NCI-H1694 treated with DMSO at 0.1 percent for 48 hours (cell line): ENCODE data around the gene FAM193A.
"Not testable (repeated sequence)": the region's sequence is repeated elsewhere in the genome, so short reads cannot be mapped to it uniquely, and the experiment has no call there.

Experiments used
- DNase-seq: peaks from one replicate; lab custom pipeline; 2025; lab: John Stamatoyannopoulos, UW

Gene FAM193A

DNA sequence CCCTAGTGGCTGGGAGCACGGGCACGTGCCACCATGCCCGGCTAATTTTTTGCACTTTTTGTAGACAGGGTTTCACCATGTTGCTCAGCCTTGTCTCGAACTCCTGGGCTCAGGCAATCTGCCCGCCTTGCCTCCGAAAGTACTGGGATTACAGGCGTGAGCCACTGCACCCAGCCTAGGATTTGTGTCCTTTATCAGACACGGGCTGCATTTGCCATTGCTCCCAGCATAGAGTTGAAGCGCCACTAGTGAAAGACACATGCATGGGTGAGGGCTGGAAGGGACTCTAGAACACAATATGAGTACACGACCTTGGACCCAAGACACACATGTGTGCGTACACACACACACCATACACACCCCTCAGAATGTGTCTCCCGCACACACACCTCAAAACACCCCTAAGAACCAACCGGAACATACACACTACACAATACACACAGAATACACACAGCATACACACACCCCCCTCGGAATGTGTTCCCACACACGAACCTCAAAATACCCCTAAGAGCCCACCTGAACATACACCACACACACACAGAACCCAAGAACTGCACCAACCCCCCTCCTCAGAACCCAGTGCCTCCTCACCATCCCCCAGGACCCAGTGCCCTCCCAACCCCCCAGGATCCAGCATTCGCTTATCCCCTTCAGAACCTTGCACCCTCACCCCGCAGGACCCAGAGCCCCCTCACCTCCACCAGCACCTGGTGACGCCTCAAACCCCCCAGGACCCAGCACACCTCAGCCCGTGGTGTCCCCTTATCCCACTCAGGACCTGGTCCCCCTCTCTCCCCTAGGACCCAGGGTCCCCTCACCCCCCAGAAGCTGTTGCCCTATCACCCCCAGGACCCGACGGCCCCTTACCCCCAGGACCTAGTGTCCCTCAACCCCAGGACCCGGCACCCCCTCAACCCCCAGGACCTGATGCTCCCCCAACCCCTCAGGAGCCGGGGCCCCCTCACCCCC lies 218.7 kb downstream of the FAM193A start:
- no peak for DNase-seq

- DNase-seq: no peak
Observed at GRCh38 chr4:2755821-2756690, 219.6 kb downstream of the FAM193A start, which contains the start of gene TNIP2. Gene TNIP2 (minus strand): TSS chr4:2756336. CDS start chr4:2756289, 47 bp downstream.

DNA sequence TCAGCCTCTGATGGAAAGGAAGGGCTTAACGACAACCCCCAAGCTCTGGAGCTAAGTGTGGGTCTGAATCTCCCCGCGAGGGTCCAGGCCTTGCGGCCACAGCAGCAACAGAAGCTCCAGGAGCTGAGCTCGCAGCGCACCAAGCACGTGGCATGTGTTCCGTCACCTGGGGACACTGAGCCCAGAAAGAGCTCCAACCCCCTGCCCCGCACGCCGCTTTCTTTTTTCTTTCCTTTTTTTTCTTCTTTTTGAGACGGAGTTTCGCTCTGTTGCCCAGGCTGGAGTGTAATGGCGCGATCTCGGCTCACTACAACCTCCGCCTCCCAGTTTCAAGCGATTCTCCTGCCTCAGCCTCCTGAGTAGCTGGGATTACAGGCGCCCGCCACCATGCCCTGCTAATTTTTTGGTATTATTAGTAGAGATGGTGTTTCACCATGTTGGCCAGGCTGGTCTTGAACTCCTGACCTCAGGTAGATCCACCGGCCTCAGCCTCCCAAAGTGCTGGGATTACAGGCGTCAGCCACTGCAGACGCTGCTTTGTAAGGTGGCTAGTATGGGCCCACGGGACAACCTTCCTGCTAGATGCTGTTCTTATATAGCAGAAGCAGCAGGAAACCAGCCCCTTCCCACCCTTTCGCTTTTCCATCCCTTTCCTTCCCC lies 220.4 kb downstream of the FAM193A start:
- no peak for DNase-seq

GRCh38 chr4:2757426-2757825 lies 221.0 kb downstream of the FAM193A start:
- no peak for DNase-seq

- no peak for DNase-seq
Observed at GRCh38 chr4:2761035-2761923, 224.8 kb downstream of the FAM193A start.

DNA sequence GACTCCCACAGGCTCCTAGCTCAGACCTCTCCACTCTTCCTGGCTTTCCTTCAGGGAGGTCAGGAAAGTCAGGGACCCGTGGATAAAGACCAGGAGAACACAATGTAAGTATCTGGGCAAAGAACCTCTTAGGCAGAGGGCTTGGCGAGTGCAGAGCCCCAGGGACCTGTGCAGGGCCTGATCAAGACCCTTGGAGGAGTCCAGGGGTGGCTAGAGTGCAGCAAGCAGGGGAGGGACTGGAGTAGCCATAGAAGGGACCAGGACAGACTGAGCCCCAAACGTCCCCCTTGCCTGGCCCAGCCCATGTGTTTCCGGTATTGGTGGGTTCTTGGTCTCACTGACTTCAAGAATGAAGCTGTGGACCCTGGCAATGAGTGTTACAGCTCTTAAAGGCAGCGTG lies 225.6 kb downstream of the FAM193A start:
- no peak for DNase-seq

GRCh38 chr4:2762486-2763370 lies 226.3 kb downstream of the FAM193A start:
- DNase-seq: not testable (repeated sequence)

- DNase-seq: no peak
Observed at GRCh38 chr4:2763511-2763967, 227.1 kb downstream of the FAM193A start.

DNA sequence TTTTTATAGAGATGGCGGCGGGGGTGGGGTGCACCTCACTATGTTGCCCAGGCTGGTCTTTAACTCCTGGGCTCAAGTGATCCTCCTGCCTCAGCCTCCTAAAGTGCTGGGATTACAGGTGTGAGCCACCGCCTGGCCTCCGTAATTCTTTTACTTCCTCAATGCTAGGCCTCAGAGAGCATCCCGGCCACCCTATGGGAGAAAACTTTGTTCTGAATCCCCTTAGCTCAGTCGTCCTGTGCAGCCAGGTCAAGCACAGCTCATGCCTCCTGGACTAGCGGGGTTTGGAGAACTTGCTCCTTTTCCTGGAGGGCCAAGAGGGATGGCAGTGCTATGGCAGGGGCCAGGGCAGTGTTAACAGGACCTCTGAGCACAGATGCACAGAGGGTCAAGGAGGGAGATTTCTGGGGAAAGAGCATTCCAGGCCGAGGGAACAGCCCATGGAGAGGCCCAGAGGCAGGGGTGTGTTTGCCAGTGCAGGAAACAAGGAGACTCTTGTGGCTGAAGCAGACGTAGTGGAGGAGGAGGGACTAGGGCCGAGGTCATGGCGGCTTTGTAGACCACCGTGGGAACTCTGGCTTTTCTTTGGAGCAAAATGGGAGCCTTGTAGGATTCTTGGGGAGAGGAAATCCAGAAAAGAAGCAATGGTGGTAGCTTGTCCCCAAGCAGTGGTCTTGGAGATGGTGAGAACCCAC lies 229.5 kb downstream of the FAM193A start:
- no peak for DNase-seq

DNA sequence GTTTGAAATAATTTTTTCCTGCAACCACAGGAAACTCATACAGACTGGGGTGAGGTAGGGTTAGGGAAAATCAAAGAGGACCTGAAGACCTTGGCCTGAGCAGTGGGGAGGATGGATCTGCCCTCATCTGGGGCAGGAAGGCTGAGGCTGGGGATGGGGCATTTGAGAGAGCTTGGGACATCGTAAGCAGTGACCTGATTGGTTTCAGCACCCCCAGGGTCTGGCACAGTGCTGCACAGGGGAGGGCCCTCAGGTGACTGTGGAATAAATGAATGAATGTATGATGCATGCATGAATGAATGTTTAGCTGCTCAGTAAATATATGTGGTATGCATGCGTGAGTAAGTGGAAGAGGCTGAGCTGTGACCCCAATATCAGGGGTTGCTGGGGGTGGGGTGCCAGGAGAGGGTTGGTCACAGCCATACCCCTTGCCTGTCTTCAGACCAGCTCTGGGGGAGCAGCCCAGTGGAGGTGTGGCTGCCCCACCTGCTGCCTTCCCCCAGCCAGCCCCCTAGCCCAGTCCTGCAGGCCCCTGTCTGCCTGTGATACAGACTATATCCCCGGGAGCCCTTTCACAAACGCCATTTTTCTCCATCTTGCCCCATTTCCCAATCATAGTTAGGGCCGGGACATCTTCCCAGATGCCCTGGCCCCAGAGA lies 230.7 kb downstream of the FAM193A start:
- no peak for DNase-seq

DNA sequence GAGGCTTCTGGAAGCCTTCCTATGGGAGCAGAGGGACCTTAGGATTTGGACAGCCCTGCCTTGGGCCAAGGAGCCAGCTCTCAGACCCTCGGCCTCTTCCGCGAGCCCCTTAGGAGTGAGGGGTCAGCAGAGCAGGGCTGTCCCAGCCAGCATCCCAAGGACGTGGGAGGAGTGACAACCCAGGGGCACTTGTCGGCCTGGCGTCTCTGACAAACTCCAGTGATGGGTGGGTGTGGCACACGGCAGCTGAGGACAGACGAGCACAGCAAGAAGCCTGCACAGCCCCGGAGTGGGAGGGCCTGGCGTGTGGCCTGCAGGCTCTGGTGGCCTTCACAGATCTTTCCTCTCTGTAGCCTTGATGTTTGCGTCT lies 231.2 kb downstream of the FAM193A start:
- DNase-seq: no peak

DNA sequence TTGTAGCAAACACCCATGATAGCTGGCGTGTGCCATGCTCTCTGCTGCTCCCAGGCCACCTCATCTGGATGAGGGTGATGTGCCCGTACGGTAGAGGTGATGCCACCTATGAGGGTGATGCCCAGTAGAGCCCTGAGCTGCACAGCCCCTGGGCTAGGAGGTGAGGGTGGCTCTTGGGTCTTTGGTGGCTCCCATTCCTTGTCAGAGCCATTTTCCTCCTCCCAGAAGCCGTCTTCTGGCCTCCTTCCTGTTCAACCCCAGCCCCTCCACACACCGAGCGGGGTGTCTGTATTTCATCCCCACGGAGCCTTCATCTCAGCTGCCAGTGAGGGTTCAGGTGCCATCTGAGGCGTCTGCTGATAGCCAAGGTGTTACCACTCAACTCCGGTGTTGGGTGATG lies 231.7 kb downstream of the FAM193A start:
- no peak for DNase-seq

GRCh38 chr4:2768921-2769336 lies 232.5 kb downstream of the FAM193A start:
- DNase-seq: no peak

DNA sequence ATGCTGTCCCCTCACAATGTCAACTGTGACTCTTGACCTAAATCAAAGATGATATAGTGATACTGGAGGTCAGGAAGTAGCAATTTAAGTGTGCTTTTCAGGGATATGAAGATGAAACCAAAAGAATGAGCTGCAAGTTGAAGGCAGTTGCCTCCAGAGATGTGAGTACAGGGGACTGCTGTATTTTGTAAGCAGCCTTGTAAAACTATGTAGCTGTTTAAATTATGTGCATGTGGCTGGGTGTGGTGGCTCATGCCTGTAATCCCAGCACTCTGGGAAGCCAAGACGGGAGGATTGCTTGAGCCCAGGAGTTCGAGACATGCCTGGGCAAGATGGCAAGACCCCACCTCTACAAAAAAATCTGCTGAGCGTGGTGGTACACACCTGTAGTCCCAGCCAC lies 234.8 kb downstream of the FAM193A start:
- no peak for DNase-seq

GRCh38 chr4:2780643-2781042 lies 244.2 kb downstream of the FAM193A start:
- DNase-seq: not testable (repeated sequence)

GRCh38 chr4:2781911-2782310 lies 245.5 kb downstream of the FAM193A start:
- DNase-seq: no peak
